Suppressor macrophage treated with lipopolysaccharide for 1 hour (primary cell): ENCODE measurements around the gene ARHGAP6.

Source experiments
- DNase-seq, 3 donors: peaks; one replicate each; pipeline ENCODE4 v3.0.0-alpha.2; 2020 to 2022

ARHGAP6 gene

DNA sequence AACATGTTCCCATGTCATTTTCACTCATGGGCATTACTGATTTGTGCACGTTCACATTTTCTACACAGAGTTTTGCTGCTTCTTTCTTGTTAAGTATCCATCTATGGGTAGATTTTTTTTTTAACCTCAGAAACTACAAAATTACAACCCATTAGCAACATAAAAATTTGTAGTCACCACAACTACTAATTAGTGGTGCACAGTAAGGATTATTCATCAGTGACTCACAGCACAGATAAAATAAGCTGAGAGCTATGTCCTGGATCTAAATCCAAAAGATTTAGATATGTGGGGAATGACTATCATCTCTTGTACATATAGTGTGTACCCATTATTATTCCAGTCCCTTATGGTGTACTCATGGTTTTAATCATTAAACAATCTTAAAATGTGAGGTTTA is 392.2 kb downstream of the ARHGAP6 start:
- no peak for DNase-seq

DNA sequence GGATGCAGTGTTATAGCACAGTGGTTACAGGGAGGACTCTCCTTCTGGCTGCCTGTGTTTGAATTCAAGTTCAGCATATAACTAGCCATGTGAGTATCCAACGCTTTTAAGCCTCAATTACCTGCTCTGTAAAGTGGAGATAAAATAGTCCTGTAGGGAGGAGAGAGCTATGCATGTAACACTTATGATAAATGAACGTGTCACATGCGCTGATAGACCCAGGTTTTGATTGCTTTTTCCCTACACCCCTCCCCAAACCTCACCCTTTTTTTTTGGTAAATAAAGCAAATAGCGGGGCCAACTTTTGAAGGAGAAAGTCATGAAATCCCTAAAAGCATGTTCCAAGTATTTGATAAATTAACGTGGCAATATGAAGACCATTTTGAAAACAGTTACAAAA is 392.9 kb downstream of the ARHGAP6 start:
- DNase-seq, result no peak

DNA sequence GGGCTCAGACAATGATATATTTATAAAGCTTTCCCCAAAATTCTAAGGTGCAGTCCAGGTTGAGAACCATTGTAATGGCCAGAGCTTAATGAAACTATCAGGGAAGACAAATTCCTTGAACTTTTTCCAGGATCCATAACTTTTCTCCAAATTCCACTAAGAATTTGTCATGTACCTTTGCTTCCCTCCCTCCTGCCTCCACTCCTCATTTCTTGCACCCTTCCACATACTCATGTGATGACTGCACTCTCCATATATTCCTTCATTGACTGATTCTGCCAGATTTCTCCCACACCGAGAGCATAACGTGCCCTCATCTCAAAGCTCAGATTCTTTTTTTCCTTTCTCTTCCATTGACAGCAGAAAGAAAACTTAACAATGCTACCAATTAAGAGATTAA is 393.4 kb downstream of the ARHGAP6 start:
- DNase-seq, result no peak

DNA sequence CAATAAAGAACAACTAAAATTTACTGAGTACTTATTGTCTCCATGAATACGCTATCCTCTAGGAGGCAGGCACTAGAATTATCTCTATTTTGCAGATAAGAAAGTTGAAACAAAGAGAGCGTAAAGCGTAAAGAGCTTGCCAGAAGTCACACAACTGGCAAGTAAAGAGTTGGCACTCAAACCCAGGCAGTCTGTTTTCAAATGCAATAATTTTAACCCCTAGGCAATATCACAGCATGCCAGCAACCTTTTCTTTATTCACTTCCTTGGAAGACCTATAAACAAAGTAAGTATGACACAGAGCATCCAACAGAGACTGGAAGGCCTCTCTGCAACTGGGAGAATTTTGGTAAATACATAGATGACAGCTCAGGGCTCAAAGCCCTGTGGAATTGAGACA is 395.7 kb downstream of the ARHGAP6 start:
- no peak for DNase-seq

DNA sequence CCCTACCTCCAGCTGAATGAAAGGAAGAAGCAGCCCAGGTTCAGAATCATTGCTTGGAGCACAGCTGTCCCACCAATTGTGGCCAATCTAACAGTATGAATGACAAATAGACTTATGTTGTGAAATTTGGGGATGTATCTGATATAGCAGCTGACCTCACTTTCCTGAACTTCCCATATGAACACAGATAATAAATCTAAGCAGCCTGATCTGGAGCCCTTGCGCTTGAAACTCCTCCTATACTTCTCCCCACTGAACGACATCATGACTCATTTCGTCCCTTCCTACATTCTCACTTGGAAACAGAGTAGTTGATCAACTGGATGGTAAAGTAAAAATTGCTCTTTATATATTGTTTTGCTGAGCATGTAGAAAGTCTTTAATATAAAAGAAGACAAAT is 396.7 kb downstream of the ARHGAP6 start:
- peak; percentile 40 to 76 (median 64) for DNase-seq

DNA sequence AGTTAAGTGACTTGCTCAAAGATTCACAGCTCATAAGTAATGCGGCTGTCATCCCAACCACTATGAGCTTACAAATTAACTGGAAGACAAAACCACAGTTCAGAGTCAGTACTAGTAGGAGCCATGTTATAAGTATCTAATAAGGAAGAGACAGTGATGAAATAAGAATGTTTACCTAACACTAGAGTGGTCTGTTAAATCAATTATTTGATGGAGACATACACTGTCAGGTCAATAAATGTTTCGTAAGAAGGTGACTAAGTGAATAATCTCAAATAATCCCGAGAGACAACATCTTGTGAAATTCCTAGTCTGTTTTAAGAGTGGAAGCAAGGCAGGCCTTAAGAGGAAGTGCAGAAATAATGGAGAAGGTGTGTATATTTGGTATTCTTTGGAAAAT is 398.3 kb downstream of the ARHGAP6 start:
- no peak for DNase-seq

DNA sequence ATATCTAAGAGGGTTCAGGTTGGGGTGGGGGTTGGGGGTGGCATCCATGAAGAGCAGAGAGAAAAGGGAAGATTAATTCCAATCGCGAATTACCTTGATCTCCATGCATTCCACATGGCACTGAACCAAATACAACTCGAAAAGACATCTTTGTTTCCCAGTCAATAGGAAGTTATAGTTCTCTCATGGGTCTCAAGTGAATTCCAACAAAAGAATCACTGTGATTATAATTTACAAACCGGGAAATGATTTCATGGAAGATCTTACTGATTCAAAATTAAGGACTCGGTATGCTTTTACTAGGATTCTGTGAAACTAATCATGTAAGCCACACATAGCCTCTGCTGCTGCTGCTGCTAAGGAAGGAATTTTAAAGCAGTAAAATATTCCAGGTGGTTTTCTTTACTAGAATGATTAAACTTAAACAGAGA is 399.1 kb downstream of the ARHGAP6 start:
- DNase-seq, result no peak

DNA sequence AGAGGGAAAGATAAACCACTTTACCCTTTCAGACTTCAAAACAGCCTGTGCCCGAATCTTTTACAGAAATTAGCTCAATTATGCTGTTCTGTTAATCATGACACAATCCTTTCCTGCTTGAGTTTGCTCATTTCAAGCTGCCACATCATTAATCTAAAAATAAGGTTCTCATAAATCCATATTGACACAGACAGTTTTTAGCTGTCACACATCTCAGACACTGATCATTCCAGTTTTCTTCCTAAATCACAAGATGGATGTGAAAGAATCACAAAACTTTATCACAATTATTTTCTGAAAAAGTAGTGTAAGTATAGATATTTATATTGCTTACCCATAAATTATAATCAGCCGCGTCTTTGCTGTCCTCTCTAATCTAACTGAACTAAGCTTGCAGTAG is 400.4 kb downstream of the ARHGAP6 start:
- peak in 1 of 3 donors; percentile 21 for DNase-seq

DNA sequence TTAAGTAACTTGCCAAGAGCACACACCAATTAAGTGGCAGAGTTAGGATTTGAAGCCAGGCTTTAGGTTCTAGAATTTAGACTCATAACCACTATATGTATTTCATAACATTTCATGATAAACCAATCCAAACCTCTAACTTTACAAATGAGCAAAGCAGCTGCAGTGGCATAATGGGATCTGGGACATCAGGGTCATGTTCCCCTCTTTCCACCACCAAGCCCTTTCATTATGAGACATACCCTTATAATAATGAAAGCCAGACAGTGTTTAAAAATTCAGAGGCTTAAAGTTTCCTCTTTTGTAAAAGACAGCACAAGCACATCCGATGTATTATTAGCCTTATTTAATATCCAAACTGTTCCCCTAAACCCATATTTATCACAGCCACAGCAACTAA is 400.8 kb downstream of the ARHGAP6 start:
- DNase-seq, result no peak

DNA sequence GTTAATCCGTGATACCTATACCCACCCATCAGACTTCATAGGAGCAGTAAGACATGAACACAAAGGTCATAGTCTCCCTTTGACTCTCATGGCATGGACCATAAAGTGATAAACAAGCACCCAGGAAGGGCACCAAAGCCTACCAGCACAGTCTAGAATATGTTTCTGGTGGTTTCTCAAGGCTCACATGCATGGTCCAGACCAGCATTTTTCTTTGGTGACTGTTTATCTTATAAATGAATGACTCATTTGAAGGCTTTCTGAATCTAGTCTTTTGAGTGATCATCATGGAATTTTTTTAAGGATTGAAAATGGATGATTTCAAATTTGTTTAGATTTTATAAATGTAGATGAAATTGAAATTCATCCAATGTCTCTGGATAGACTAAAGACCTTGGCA is 404.5 kb downstream of the ARHGAP6 start:
- no peak for DNase-seq

DNA sequence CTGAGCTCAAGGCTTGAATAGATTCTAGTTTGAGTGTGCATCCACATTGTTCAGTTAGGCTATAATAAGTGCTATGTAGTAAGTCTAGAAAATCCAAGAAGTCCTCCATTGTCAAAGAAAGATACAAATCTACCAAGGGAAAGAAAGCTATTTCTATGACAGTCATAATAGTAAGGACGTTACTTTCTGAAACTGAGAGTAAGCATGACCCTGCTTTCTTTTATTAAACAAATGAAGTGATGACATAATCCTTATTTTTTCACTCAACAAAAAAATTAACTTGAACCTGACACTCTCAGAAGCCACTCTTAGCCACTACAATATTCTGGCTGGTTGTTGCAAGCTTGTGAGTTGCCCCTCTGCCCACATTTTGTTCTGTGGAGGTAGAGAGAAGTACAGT is 406.3 kb downstream of the ARHGAP6 start:
- no peak for DNase-seq

DNA sequence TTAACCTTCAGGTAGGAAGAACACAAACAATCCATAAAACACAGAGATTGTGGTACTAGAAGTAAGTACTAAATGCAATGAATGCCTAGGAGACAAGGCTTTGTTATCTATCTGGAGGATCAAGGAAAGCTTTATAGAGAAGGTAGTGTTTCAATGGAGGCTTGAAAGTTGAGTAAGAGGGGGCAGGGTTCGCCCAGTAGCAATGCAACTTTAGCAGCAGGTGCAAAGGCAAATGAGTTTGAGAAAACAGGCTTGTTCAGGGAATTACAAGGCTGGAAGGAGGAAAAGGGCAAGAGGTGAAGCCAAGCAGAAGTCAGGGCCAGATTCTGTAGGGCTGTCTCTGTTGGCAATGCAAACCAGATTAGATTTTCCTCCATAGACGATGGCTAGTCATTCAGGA is 408.0 kb downstream of the ARHGAP6 start:
- no peak for DNase-seq

DNA sequence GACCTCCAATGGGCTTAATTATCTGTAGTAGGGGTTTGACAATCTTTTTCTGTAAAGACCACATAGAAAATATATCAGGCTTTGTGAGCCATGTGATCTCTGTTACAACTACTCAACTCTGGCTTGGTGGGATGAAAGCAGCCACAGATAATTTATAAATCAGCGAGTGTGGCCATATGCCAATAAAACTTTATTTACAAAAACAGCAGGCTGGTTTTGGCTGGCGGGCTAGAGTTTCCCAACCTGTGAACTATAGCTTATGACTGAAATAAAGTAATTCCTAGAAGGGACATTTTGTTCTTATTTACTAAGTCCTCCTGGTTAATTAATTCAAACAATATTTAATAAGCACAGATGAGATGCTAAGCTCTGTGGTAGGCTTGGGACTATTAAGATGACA is 408.4 kb downstream of the ARHGAP6 start:
- no peak for DNase-seq

DNA sequence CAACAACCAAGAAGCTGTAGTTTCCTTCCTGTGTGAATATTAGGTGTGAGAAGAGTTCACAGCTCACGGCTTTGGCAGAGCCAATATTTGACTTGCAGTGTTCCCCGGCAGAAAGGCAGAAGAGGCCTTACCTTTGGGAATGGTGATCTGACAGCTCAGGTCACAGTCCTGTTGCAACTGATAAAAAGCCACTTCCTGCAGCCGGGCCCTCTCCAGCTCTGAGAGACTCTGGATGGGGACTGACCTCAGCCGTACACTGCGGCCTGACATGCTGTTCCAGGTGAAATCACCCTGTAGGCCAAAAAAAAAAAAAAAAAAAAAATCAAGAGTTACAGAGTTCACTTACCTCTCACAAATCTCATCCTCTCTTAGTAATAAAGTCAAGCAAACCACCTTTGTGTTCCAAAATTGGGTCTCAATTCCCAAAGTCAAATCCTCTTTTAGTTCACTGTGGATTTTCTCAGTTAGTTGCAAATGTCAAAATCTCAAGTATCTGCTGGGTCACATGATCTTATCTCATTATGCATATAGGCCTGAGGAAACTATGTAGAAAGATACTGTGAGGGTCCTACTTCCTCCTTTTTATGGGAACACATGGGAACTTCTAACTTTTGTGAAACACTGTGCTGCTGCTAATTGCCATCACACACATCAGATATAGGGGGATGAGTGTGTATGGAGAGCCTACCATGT is 411.2 kb downstream of the ARHGAP6 start:
- DNase-seq, result no peak

DNA sequence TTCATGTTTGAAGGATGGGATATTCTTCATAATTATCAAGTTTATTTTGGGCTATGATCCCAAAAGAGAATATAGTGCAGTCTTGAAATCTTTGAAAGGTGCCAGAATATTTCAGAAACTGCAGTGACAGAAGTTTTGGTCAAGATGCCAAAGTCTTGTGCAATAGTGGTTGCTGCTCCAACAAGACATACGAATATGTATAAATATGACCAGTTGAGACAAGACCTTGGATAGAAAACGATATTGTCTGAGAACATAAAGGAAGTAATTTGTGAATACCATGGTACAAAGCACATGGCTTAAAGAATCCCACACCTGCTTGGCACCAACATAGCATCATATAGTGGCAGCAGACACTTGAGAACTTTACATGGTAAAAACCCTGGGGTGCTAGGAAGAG is 421.1 kb downstream of the ARHGAP6 start:
- no peak for DNase-seq

DNA sequence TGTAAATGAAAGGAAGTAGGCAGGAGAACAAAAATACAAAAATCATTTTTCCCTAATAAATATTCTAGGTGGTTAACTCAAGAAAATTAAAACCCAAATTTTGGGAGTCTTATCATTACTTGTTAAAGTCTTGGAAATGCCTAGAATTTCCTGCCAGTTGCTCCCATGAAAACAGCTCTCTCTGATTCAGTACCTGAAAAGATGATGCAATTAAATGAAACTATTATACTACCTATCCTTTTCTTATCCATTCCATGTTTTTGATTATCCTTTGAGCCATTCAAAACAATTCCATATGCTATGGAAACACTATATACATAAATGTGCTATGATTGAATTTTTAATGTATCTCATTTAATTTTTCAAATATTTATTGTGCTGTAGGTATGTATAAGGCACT is 423.0 kb downstream of the ARHGAP6 start:
- no peak for DNase-seq

DNA sequence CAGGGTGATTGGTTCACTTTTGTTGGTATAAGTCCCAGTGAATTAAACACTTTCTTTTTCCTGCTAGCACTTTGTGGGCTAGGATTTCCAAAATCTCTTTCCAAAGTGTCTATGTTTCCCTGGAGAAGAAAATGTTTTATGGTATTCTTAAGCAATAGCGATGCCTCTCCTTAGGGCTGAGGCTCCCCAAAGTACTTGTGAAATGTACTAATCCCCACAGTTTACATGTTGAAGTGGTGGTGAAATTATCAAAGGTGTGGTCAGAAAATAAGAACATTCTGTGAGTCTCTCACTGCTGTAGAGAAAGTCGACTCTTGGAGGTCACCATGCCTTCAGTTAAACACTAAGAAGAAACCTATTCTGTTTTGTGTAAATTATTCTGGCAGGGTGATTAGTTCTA is 424.0 kb downstream of the ARHGAP6 start:
- no peak for DNase-seq

DNA sequence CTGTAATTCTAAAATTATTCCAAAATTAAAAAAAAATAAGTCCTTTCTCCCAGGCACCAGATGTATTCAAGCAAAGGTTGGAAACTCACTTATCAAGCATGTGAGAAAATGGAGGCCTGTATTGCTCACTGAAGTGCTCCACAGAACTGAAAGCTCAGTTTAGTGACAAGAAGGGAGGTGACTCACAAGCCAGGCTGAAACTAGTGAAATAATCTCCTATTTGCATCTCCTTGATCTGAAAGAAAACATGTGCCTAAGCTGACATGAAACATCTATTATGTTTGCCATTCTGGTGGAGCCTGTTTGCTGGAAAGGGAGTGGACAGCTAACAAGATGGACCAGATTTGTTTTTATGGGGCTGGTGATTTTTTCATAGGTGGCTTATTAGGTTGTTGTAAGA is 426.5 kb downstream of the ARHGAP6 start:
- DNase-seq, result peak in 1 of 3 donors; percentile 12

DNA sequence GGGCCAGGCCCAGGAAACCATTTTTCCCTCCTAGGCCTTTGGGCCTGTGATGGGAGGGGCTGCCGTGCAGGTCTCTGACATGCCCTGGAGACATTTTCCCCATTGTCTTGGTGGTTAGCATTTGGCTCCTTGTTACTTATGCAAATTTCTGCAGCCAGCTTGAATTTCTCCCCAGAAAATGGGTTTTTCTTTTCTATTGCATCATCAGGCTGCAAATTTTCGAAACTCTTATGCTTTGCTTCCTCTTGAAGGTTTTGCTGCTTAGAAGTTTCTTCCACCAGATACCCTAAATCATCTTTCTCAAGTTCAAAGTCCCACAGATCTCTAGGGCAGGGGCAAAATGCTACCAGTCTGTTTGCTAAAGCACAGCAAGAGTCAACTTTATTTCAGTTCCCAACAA is 430.3 kb downstream of the ARHGAP6 start:
- peak in 2 of 3 donors; percentile 1 to 5 for DNase-seq

DNA sequence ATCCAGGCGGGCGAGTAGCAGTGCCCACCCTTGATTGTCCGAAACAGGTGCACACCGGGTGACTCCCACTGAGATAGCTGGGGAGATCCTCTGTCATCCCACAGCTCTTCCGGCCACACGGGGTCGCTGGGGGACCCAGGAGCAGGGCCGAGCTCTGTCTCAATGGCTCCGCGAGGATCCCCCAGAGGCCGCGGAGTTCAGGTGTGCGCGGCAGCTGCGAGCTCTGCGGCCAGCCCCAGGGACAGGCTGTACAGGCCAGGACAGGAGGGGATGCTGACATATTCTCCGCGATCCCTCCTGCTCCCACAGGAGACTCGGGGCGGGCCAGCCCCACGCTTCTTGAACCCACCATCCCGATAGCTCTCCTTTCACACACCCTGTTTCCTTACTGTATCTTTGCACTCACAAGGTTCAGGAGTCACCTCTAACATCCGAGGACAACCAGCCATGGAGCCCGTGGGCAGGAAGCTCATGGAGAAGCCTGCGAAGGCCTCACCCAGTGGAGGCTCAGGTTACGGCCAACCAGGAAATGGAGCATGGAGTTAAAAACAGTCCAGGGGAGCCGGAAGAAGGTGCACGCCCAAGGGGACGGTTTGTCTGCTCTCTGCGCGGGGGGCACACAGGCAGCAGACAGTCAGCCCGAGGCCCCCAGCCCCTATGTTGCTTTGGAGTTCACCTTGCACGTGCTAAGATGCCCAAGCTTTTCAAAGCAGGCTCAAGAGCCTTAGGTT is 450.4 kb downstream of the ARHGAP6 start:
- DNase-seq, result no peak

DNA sequence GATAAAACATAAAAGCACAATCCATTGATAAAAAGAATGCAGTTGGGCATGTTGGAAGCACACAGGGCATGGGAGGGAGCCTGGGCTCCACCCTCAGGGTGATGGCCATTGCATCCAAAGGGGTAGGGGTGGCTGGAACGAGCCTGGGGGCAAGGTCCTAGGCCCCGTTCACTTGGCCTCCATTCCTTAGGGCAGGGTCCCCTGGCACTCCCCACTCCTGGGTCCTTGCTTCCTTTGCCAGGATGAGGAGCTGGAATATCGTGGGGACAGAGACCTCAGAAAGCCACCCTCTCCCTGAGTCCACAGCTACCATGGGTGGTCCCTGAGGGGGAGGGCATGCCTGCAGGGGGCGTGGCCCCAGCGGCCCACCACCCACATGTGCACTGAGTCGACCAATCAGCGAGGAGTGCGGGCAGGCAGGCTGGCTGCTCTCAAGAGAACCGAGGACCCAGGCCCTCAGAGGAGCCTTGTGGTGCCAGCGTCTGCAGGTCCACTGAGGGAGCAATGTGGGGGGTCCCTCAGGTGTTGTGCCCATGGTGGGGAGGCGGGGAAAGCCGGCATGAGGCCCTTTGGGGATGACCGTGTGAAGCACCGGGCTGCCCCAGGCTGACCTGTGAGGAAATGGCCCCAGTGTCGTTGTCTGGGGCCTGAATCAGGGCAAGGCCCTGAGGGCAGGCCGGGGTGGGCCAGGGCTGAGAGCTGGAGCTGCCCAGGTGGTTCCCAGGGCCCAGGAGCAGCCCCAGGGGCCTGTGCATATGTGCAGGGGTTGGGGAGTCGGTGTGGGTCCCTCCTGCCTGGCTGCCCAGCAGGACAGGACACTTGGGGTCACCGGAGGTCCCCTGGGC is 451.2 kb downstream of the ARHGAP6 start:
- no peak for DNase-seq

DNA sequence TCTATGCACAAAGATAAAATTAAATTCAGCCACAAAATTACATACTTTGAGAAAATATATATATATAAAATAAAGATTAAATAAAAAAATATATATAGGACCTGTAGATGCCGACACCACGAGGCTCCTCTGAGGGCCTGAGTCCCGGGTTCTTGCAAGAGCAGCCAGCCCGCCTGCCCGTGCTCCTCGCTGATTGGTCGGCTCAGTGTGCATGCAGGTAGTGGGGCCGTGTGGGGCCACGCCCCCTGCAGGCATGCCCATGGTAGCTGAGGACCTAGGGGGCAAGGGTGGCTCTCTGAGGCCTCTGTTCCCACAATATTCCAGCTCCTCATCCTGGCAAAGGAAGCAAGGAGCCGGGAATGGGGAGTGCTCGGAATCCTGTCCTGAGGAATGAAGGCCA is 453.0 kb downstream of the ARHGAP6 start:
- DNase-seq, result no peak

DNA sequence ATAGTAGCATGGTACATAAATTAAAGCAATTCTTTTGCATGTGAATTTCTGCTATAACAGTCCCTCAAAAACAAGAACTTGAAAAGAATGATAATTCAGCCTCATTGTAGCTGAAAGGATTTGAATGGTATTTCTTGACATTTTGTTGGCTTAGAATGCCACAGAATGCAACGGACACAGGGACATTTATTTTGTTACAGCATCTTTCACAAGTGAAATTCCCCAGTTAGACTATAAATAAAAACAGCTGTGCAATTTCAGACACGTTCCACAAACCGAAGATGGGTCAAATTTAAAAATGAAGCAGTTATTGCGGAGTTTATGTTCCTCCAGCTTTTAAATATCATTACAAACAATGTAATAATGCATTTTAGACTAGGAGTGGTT is 455.3 kb downstream of the ARHGAP6 start:
- DNase-seq, result no peak
